GM18511 (cell line): ENCODE measurements around the gene GJA3.

ENCODE experiments used
- ATAC-seq: cut with Tn5 transposase; IDR thresholded peaks from one replicate; pipeline ENCODE4 v1.9.1; 2021; ENCODE audit warnings: mild to moderate bottlenecking, moderate library complexity; ENCODE audit not compliant: unreplicated experiment

The GJA3 gene

DNA sequence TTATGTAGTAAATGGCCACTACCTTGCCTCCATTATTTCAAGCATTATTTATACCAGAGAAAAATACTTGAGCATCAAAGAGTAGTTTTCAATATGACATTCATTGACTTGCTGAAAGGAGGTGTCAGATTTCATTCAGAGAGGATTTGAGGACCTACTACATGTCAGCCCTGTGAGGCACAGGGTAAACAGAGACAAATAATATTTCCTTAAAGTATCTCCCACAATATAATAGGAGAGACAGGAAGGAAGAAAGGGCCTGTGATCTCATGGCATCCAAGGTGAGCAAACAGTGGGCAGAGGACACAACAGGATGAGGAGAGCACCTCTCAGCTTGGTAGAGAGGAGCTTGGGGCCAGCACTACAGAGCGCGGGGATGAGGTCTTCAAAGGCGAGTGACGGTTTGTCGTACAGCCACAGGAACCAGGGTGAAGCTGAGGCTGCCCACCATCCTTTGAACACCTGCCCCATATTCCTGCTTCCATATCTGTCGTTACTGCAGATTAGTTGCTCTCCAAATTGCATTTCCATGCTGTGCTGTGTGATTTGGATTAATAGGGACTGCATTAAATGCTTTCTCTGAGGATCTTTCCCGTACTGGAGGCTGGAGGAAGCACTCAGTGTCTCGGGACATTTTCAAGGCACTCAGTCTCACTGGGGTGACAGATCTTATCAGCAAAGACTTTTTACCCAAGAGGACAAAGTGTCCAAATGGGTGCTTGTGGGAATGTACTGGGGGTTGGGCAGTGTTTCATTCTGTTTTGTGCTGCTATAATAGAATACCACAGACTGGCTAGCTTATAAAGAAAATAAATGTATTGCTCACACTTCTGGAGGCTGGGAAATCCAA, 59.2 kb downstream of the GJA3 start:
- no peak for ATAC-seq

GRCh38 chr13:20099319-20099718, 61.5 kb downstream of the GJA3 start:
- no peak for ATAC-seq

GRCh38 chr13:20093951-20094350, 66.9 kb downstream of the GJA3 start:
- no peak for ATAC-seq

GRCh38 chr13:20090349-20090748, 70.5 kb downstream of the GJA3 start:
- no peak for ATAC-seq
